Hindlimb muscle (tissue), 1 donor: ENCODE measurements around the gene CLEC4A. TPM values are rescaled to one million over a fixed set of nuclear protein-coding genes. Genes with fewer than 3 reads are reported as not detected.
"Not testable (repeated sequence)": the region's sequence is repeated elsewhere in the genome, so short reads cannot be mapped to it uniquely, and the experiment has no call there.

Experiments
- DNase-seq: peaks from one replicate; pipeline ENCODE4 v3.0.0-alpha.2; 2013
- polyA plus RNA-seq: library from polyadenylated mRNA; unstranded; fragments of 120-200 nt; gene quantifications from one replicate; pipeline ENCODE4 v1.2.1, GENCODE V29; 2013; ENCODE audit not compliant: insufficient read length

The CLEC4A gene
- polyA plus RNA-seq: 2.7 TPM

GRCh38 chr12:8123124-8123912 is at the start of gene CLEC4A:
Gene CLEC4A (plus strand): TSS chr12:8123617. CDS start chr12:8123879, 262 bp downstream.
- DNase-seq: no peak

DNA sequence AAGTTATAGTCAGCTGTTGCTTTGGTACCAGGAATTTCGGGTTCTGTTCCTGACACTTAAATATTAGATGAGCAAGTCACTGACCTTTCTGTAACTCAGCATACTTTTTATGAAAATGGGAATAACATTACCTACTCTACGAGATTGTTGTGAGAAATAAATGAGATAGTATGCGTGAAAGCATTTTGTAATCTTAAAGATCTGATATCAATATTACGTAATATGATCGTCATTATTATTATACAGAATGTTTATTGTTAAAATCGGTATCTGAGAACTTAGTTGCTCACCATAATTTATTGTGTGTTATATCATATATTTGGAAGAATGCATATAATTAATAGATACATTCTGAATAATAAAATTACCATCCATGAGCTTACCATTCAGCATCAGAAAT is 47.5 kb upstream of the CLEC4A start:
- no peak for DNase-seq

DNA sequence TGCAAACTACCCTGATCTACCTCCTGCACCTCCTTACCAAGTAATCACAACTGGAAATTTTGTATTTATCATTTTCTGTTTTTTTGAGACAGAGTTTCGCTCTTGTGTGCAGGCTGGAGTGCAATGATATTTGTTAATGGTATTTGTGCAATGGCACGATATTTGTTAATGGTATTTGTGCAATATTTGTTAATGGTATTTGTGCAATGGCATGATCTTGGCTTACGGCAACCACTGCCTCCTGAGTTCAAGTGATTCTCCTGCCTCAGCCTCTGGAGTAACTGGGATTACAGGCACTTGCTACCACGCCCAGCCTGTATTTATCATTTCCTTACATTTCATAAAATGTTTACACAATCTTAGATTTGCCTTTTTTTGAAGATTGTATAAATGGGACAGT is 47.1 kb upstream of the CLEC4A start:
- no peak for DNase-seq

DNA sequence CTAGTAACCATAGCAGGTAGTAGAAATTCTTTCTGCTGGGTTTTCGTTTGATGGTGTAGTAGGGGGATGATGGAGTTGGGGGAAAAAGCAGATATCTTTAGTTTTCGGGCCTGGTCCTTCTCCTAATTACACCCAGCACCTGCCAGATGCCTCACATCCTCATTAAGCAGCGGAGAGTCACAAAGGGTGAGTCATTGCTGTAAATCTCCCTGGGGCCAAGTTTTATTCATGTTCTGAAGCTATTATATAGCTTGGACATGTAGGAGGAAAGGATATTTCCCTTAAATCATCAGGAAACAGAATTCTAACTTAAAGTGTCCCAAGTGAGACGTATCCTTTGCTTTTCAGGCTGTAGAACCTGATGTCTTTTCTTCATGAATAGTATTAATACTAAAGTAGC is 46.2 kb upstream of the CLEC4A start:
- DNase-seq: no peak

- DNase-seq: no peak
Measured at GRCh38 chr12:8078398-8078797, 45.0 kb upstream of the CLEC4A start.

DNA sequence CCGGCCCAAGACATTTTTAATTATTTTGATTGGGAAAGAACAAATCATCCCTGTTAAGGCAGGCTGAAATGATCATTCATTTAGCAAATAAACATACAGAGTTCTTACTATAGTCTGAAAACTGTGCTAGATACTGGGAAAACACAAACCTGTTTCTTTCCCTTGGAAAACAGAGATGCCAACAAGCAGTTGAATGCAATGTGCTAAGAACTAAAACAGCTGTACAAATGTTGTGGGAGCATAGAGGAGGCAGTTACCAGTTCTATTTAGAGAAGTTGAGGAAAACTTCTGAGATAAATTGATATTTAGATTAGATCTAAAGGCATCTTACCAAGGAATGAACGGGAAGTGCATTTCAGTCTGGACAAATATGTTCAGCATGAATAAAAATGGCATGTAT is 44.5 kb upstream of the CLEC4A start:
- no peak for DNase-seq

GRCh38 chr12:8080120-8080519 is 43.3 kb upstream of the CLEC4A start:
- no peak for DNase-seq

GRCh38 chr12:8081251-8081920 is 42.0 kb upstream of the CLEC4A start:
- DNase-seq: no peak

GRCh38 chr12:8082808-8083100 is 40.7 kb upstream of the CLEC4A start:
- no peak for DNase-seq

DNA sequence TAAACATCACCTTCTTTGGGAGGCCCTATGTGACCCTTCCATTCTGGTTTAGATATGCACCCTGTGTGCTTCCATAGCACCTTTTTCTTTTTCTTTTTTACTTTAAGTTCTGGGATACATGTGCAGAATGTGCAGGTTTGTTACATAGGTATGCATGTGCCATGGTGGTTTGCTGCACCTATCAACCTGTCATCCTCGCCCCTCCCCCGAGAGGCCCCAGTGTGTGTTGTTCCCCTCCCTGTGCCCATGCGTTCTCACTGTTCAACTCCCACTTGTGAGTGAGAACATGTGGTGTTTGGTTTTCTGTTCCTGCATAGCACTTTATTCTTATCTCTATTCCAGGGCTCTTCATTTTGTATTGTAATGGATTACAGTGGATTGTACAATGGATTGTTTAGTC is 39.1 kb upstream of the CLEC4A start:
- DNase-seq: not testable (repeated sequence)

GRCh38 chr12:8087666-8088065 is 35.8 kb upstream of the CLEC4A start:
- DNase-seq: no peak

GRCh38 chr12:8088574-8088973 is 34.8 kb upstream of the CLEC4A start:
- no peak for DNase-seq

GRCh38 chr12:8089277-8089676 is 34.1 kb upstream of the CLEC4A start:
- DNase-seq: not testable (repeated sequence)

DNA sequence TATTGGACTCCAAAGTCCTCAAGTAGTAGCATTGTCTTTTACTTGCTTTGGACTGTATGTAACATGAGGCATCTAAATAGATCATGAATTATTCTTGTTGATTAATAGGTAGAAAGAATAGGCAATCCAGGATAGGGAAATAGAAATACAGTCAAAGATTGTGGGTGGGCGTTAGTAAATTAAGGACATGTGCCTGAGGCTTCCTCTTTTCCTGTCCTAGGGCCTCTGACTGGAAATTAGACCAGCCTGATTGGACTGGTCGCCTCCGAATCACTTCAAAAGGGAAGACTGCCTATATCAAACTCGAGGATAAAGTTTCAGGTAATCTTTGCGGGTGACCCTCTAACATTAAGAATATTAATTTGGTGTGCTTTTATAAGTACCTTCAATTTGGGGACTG is 33.7 kb upstream of the CLEC4A start:
- DNase-seq: no peak

DNA sequence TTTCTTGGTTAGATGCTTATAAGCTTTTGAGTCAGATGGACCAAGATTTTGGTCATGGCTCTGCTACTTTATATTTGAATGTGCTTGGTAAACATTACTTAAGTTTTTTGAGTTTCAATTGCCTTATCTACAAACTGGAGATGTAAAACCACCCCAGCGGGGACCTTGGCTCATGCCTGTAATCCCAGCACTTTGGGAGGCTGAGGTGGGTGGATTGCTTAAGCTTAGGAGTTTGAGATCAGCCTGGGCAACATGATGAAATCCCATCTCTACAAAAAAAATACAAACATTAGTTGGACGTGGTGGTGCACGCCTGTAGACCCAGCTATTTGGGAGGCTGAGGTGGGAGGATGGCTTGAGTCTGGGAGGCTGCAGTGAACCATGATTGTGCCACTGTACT is 30.1 kb upstream of the CLEC4A start:
- DNase-seq: no peak

DNA sequence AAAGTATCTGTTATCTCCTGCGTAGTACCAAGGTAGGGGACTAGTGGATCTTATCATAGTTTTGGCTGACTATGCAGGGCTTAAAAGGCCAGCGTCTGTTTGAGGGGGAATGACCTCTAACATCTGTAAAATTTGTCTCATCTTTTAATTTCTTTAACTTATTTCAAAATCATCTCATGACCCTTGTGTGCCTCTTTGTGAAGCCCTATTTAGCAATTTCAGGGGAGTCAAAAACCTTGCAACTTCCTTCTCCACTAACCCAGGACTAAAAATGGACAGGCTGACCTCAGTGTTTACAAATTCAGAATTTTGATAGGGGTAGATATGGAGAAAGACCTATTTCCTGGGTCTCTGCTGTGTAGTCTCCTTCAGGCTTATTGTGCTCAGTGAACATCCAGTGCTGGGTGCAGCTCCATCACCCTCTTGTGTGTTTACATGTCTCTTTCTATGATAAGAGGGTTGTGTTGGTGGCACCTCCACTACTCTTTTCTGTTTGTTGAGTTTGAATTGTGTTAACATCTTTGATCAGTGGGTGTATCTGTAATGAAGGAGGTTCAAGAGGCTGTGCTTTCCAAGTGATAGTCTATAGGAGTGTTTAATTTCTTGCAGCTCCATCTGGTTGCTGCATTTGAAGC is 27.0 kb upstream of the CLEC4A start:
- DNase-seq: no peak

GRCh38 chr12:8099235-8099634 is 24.2 kb upstream of the CLEC4A start:
- no peak for DNase-seq

GRCh38 chr12:8108808-8109398 is 14.5 kb upstream of the CLEC4A start:
- peak; percentile 72 for DNase-seq

GRCh38 chr12:8113117-8113516 is 10.3 kb upstream of the CLEC4A start:
- not testable (repeated sequence) for DNase-seq

- no peak for DNase-seq
Measured at GRCh38 chr12:8120072-8120713, 3.2 kb upstream of the CLEC4A start.

DNA sequence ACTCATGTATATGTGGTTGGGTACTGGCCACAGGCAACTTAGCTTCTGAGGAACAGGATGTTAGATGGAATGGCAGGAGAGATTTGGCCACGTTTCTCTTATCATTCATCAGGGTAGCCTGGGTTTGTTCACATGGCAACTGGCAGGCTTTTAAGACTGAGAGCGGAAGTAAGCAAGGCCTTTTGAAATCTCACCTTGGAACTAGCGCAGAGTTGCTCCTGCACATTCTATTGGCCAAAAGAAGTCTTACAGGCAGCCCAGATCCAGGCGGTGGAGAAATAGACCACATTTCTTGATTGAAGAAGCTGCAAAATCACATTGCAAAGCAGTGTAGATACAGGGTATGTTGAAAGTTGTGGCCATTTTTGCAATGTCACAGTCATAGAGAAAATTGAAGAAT is 3.7 kb downstream of the CLEC4A start:
- DNase-seq: no peak

DNA sequence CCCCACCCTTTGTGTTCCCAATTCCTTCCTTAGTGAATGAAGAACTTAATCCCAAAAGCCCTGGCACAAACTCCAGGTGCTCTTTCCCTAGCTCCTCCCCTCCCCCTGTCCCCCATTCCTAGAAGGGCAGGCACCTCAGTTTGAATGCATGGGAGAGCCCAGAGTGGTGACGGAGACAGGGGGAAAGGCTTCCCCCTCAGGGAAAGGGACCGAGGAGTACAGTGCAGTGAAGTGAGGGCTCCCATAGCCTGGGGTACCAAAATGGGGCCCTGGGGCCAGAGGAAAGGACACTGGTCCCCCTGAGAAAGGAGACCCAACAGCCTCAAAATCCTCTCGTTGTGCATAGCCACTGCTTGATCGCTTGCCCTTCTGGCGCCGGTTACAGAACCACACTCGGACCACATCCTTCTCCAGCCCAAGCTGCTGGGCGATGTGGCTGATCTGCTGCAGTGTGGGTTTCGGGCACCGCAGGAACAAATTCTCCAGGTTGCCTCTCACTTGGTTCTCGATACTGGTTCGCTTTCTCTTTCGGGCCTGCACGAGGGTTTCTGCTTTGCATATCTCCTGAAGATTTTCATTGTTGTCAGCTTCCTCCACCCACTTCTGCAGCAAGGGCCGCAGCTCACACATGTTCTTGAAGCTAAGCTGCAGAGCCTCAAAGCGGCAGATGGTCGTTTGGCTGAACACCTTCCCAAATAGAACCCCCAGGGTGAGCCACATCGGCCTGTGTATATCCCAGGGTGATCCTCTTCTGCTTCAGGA is 10.4 kb downstream of the CLEC4A start:
- not testable (repeated sequence) for DNase-seq
